Measurements from ENCODE around the gene LCA5L.
A peak's percentile ranks its signal among the peaks of the same experiment; 100 is the strongest.
"Not testable (repeated sequence)": the region's sequence is repeated elsewhere in the genome, so short reads cannot be mapped to it uniquely, and the experiment has no call there.

The LCA5L gene

DNA sequence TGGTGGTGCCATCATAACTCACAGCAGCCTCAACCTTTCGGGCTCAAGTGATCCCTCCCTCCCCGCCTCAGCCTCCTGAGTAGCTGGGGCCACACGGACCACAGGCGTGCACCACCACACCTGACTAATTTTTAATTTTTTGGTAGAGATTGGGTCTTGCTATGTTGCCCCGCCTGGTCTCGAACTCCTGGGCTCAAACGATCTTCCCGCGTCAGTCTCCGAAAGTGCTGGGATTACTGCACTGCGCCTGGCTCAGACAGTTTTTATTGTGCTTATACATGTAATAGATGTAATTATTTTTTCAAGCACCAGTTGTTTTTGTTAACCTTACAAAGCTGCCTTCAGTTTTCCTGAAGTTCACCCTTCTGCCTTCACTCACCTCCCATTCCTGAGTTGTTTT lies 58.7 kb downstream of the LCA5L start:
- DNase-seq = no peak

DNA sequence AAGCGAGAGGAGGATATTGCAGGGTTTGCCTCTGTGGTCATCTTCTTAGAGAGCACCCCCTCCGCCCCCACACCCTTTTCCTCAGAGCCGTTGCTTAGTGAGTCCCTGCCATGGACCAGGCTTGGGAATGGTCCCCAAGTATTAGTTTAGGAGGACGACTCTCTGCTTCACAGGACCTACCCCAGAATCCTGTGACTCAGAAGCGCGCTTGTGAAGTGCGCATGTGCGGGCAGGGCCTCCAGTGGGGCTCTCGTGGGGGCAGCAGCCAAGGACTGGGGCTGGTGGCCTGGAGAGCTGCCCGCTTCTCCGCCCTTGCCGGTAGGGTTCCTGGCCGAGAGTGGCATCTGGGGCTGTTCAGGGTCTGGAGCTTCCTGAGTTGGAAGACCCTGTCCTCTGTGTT lies 59.4 kb downstream of the LCA5L start:
- DNase-seq = peak; percentile 40

DNA sequence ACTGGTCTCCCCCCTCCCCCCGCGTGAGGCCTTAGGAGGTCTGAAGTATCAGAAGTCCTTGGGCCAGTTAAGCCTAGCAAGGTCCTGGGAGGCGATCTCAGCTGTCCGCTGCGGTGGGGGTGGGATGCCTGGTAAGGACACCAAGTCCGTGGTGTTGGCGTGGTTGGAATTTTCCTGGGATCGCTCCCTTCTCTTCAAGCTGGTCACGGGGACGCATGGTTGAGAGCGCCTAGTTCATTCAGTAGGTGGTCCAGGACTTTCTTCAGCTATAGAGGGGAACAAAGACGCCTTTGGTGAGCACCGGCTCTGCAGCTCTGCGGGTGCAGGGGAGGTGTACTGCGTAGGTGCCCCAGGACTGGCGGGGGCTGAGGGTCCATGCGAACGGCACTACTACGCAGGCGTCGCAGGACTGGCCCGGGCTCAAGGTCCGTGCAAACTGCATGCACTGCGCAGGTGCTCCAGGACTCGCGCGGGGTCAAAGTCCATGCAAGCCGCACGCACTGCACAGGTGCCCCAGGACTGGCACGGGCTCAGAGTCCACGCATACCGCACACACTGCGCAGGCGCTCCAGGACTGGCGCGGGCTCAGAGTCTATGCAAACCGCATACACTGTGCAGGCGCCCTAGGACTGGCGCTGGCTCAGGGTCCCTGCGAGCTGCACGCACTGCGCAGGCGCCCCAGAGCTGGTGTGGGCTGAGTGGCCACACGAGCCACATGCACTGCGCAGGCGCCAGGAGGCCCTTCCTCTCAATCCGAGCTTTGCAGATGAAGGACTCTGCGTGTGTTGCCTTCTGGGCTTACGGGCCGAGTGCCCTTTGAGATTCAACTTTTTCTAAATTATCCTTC lies 60.1 kb downstream of the LCA5L start:
- peak; percentile 80 for DNase-seq

DNA sequence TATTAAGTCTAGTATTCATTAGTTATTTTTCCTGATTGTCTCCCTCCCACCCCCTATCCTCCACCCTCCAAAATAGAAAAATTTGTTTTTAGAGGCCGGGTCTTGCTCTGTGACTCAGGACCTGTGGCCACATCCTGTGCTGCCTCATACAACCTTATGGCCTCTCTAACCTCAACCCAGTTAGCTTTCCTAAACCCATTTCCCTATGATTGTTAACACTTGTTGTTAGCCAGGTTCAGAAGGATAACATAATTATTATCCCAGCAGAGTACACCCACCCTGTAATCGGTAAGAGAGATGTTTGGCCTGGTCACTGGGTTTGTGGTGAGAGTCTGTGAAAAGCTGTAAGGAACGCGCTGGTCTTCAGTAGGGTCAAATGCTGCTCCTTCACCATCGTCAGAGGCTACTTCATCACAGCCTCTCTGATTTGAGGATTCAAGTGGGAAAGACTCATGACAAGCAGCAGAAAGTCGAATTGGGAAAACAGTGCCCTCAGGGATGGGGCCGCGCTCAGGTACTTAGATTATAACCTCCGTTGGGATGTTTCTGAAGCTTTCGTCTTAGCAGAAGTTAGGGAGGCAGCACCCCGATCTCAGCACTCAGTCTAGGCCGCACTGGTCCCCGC lies 60.8 kb downstream of the LCA5L start:
- no peak for DNase-seq

DNA sequence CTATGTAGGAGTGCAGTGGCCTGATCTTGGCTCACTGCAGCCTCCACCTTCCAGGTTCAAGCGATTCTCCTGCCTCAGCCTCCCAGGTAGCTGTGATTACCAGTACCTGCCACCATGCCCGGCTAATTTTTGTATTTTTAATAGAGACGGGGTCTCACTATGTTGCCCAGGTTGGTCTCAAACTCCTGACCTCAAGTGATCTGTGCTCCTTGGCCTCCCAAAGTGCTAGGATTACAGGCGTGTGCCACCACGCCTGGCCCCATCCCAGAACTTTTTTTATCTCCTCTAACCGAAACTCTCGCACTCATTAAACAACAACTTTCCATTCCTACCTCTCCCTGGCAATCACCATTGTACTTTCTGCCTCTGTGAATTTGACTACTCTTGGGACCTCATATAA lies 63.5 kb downstream of the LCA5L start:
- not testable (repeated sequence) for DNase-seq

DNA sequence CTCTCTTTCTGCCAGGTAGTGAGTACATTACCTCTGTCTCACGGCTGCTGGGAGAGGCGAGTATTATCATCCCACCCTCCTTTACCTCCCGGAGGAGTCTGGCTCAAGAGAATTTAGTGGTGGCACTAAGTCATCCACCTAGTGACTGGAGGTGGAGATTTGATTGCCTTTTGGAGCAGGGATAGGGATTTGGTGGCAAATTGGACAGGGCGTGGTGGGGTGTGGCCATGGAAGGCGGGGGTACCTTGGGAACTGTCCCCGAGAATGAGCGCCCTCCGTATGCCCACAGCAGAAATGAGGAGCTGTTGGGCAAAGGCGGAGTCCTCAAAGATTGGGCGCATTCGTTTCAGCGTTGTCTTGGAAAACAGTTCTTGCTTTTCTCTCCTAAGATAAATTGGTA lies 64.6 kb downstream of the LCA5L start:
- no peak for DNase-seq

DNA sequence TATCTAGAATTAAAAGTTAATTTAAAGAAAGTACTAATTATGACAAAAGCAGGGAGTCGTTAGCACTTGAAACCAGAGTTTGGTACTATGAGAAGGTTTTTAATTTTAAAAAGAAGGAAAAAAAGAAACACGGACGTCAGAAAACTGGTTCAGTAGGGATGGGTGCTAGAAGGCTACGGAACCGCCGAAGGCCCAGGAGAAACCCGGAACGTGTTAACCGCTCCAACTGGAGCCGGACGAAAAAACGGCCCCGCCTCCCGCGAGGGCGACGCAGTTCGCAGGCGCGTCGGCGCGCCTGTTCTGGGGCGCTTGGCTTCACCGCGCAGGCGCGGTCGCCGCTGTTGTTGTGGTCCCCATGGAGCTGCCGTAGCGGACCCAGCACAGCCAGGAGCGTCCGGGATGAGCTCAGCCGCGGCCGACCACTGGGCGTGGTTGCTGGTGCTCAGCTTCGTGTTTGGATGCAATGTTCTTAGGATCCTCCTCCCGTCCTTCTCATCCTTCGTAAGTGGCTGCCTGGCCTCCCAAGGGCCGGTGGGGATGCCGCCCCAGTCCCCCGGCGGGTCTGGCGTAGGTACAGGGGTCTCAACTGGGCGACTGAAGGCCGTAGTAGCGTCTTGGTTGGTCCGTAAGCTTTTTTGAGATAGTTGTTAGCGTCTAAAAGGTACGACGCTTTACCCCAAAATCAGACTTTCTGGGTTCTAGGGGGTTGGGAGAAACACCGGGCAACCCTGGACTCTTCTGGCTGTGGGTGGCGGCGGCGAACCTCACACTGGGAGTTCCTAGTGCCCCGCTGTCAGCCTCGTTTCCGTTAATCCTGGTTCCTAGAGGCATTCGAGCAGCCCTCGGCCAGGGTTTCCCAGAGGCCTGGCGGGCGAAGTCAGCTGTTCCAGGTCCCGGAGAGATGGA lies 65.3 kb downstream of the LCA5L start:
- peak; percentile 94 for DNase-seq

DNA sequence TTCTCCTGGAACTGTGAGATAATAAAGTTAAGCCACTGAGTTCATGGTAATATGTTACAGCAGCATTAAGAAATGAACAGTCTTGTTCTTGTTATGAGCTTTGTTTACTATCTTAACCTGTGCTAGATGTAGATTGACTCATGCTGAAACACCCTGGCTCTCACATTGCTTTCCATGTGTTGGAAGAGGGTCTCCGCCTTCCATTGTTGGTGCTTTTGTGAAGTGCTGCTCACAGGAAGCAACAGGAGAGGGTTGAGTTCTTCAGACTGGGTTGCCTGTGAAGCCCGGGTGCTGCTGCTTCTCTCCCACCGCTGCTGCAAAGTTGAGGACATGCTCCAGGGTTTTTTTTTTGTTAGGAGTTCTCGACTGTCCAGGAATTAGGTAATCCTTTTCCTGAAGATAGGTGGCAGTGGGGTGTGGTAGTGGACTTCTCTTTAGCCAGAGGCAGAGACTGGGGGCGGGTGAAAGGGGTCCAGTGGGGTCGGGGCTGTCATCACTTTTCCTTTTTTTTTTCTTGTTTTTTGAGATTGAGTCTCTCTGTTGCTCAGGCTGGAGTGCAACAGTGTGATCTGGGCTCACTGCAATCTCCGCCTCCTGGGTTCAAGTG lies 68.0 kb downstream of the LCA5L start:
- no peak for DNase-seq

DNA sequence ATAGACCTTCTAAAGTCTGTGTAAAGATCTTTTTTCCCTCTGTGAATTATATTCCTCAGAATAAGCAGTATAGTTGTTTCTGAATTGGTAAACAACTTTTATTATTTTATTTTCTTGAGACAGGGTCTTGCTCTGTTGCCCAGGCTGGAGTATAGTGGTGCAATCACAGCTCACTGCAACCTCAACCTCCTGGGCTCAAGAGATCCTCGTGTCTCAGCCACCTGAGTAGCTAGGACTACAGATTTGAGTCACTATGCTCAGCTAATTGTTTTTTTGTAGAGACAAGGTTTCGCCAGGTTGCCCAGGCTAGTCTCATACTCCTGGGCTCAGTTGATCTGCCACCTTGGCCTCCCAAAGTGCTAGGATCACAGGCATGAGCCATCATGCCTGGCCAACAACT lies 70.1 kb downstream of the LCA5L start:
- no peak for DNase-seq

DNA sequence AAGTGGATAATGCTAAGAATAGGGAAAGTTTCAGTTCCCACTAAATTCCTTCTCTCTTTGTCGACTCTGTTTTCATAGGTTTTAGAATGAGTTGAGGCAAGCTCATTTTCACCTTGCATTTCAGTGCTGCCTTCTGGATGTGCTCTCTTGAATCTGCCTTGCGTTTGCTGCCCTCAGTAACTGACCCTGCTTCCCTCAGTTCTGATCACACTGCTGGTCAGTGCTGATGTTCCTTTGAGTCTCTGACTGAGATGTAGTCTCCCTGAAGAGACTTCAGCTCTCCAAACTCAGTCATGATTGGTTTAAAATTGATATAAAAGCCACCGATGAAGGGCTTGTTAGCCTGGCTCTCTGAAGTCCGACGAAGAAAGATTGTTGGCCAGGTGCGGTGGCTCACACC lies 71.5 kb downstream of the LCA5L start:
- no peak for DNase-seq

DNA sequence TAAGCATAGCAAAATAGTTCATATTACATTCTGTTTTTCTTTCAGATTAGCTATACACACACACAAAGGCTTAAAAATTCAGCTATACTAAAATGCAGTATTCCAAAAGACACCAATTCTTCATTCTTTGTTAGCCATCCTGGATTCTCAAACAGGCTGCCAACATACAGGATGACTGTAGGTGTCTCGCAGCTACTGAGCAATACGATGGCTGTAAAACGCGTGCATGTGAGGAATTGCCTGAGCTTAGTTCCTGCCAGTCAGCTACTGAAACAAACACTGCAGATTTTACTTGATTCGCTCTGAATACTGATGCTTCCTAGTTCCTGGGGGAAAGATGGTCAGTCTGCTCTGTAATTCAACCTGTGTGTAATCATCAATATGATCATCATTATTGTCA lies 71.9 kb downstream of the LCA5L start:
- no peak for DNase-seq

DNA sequence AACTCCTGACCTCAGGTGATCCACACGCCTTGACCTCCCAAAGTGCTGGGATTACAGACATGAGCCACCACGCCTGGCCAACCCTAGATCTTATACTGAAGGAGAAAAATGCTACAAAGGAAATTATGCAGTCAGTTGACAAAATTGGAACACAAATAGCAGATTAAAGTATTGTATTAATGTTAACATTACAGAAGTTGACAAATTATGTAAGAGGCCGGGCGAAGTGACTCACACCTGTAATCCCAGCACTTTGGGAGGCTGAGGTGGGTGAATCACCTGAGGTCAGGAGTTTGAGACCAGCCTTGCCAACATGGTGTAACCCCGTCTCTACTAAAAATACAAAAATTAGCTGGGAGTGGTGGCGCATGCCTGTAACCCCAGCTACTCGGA lies 75.7 kb downstream of the LCA5L start:
- not testable (repeated sequence) for DNase-seq

DNA sequence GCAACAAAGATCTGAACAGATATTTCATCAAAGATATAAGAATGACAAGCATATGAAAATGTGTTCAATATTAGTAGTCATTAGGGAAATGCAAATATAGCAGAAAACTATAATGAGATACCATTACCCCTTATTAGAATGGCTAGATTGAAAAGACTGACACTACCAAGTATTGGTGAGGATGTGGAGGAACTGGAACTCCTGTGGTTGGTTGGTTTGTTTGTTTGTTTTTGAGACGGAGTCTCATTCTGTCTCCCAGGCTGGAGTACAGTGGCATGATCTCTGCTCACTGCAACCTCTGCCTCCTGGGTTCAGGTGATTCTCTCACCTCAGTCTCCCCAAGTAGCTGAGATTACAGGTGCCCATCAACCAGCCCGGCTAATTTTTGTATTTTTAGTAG lies 77.8 kb downstream of the LCA5L start:
- DNase-seq = no peak

DNA sequence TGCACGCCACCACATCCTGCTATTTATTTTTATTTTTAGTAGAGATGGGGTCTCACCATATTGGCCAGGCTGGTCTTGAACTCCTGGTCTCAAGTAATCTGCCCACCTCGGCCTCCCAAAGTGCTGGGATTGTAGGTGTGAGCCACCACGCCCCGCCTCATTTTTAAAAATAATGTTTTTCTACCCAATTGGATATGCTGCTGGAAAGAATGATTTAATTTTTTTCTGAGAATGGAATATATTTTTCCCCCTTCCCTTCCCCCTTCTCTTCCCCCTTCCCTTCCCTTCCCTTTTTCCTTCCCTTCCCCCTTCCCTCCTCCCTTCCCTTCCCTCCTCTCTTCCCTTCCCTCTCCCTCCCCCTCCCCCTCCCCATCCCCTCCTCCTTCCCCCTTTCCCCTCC lies 79.0 kb downstream of the LCA5L start:
- DNase-seq = no peak

DNA sequence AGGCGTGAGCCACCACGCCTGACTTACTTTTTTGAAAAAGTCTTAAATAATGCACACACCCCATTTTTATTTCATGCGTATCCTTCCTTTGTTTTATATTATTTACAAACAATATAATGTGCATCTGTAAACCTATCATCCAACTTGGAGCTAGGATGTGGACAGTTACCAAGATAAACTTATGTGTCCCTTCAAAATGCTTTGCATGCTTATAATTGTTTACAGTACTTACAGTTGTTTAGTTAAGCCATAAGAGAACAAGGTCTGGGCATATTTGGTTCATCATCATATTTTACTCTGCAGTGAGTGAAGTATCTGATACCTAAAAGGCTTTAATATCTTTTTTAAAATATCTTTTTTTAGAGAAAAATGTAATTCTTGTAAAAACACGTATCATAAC lies 80.6 kb downstream of the LCA5L start:
- no peak for DNase-seq

DNA sequence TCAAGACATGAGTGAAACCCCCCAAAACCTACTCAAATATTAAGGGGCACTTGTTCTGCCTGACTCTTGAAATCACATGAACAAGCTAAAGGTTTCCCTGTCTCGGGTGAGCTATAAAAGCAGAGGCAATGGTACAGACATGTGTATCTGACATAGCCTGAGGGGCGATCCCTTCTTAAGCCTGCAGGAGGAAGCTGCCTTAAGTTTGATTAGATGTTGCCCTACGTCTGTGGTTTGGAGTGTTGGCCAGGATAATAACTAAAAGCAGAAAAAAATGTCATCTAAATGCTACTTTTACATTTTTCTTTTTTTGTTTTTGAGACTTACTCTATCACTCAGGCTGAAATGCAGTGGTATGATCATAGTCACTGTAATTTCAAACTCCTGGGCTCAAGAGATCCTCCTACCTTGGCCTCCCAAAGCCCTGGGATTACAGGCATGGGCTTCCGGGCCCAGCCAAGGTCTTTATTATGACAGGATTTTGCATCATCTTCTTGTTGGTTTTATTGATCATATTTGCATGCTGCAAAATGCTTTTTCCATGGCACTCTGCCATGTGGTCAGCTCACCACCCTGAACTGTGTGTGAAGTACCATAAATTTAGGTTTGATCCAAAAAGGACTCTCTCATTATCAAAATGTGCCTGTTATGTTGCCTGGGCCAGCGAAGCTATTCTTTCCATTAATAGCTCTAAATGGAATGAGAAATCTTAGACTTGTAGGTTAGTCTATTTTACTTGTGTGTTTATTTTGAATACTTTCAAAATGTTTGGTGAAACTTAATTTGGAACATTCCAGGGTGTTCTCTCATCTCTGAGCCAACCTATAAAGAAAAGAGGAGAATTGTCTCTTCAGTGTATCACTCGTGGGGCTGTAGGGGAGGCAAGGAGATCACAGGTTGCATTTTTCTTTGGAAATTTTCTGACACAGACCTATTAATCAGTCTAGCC lies 81.7 kb downstream of the LCA5L start:
- DNase-seq = no peak

DNA sequence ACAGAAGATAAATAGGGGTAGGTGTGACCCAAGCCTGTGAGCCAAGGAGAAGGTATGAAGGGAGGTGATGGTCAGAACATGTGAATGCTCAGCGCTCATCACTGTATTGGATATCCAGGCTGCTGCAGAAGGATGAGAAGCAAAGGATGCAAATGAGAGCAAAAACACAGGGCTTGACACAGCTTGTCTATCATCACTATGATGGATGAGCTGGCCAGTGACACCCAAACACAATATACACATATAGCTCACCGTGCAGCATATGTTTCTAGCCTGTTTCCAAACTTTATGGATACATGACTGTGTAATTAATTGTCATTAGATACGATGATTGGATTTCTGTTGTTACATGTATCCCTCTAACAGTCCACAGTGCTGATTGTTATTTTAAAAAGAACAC lies 82.8 kb downstream of the LCA5L start:
- DNase-seq = no peak

DNA sequence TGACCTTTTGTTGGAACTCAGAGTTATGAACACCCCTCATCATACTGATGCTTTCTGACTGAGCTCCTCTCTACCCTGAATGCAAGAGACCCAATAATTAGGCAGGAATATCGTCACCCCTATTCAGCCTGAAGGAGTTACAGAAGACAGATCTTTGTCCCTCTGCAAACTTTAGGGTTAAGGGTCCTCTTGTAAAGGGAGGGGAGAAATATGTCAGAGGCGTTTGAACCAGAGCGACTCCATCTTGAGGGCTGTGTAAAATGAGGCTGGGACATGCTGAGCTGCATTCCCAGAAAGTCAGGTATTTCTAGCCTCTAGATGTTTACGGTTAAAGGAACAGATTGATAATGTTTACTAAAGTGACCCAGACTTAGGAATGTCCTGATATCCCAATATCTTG lies 86.2 kb downstream of the LCA5L start:
- no peak for DNase-seq

All from stimulated activated CD8-positive, alpha-beta memory T cell treated with anti-CD3 and anti-CD28 coated beads, Interleukin-4, amount 100 ng/mL, for 48 hours (primary cell).